CD14-positive monocyte (primary cell): ENCODE measurements around the gene TMEM94. TPM values are rescaled to one million over a fixed set of nuclear protein-coding genes. Genes with fewer than 3 reads are reported as not detected.
A peak's percentile ranks its signal among the peaks of the same experiment; 100 is the strongest.

Experiments used
- DNase-seq, 3 donors: peaks; one replicate each; pipeline ENCODE4 v3.0.0-alpha.2; 2011 to 2022
- H2AFZ ChIP-seq: 2 replicates; pipeline ENCODE4 v1.6.0; 2012; ENCODE audit warnings: mild to moderate bottlenecking, low read depth, low read length, inconsistent platforms; ENCODE audit not compliant: insufficient read depth, poor library complexity, severe bottlenecking
- H3K27ac ChIP-seq, 2 donors: 1 replicate in 1 of 2; 2 replicates in 1 of 2; pipeline ENCODE4 v1.5.1; 2012 to 2013; ENCODE audit warnings: low read length in 2 of 2, control low read depth in 1 of 2, inconsistent platforms in 1 of 2, low read depth in 1 of 2, mild to moderate bottlenecking in 1 of 2
- H3K27me3 ChIP-seq, 2 donors: one replicate each; pipeline versions ENCODE4 v1.6.0 to v1.6.1; 2011 to 2013; ENCODE audit warnings: low read length in 2 of 2; ENCODE audit not compliant: control insufficient read depth in 2 of 2, insufficient read depth in 2 of 2
- H3K36me3 ChIP-seq, 2 donors: replicated peaks in 1 of 2; 1 replicate in 1 of 2; 2 replicates in 1 of 2; pipeline versions ENCODE4 v1.5.1 to v1.6.1; 2012 to 2013; ENCODE audit warnings: low read length in 2 of 2, control low read depth in 1 of 2, inconsistent platforms in 1 of 2, mild to moderate bottlenecking in 1 of 2; ENCODE audit not compliant: insufficient read depth in 2 of 2, control insufficient read depth in 1 of 2
- H3K4me1 ChIP-seq, 2 donors: 1 replicate in 1 of 2; 2 replicates in 1 of 2; pipeline versions ENCODE4 v1.5.1 to v1.6.1; 2012 to 2013; ENCODE audit warnings: low read length in 2 of 2, control low read depth in 1 of 2, inconsistent platforms in 1 of 2, mild to moderate bottlenecking in 1 of 2, moderate library complexity in 1 of 2; ENCODE audit not compliant: insufficient read depth in 2 of 2, control insufficient read depth in 1 of 2
- H3K4me2 ChIP-seq: replicated peaks from 2 replicates; pipeline ENCODE3; 2012; ENCODE audit warnings: low read length, moderate library complexity, mild to moderate bottlenecking; ENCODE audit not compliant: poor library complexity, severe bottlenecking; ENCODE audit errors: extremely low read depth
- H3K4me3 ChIP-seq, 3 experiments: fragments of 200-600 bp in 1 of 3; sonication (generic) in 1 of 3; replicated peaks in 1 of 3; 1 replicate in 2 of 3; 2 replicates in 1 of 3; pipeline ENCODE4 v1.5.1; 2011 to 2013; ENCODE audit warnings: low read length in 3 of 3, mild to moderate bottlenecking in 3 of 3, control low read depth in 2 of 3, low read depth in 2 of 3, inconsistent platforms in 1 of 3, moderate library complexity in 1 of 3
- H3K79me2 ChIP-seq: 2 replicates; pipeline ENCODE4 v1.6.0; 2012; ENCODE audit warnings: mild to moderate bottlenecking, control low read depth, inconsistent platforms, low read length, moderate library complexity; ENCODE audit not compliant: insufficient read depth
- H3K9ac ChIP-seq: 2 replicates; pipeline ENCODE4 v1.6.0; 2017; ENCODE audit warnings: low read length, mild to moderate bottlenecking; ENCODE audit not compliant: insufficient read depth, poor library complexity, severe bottlenecking
- H3K9me3 ChIP-seq, 2 donors: replicated peaks in 1 of 2; 1 replicate in 1 of 2; 2 replicates in 1 of 2; pipeline versions ENCODE4 v1.5.1 to v1.6.1; 2012 to 2013; ENCODE audit warnings: low read length in 2 of 2, control low read depth in 1 of 2; ENCODE audit not compliant: control insufficient read depth in 1 of 2, insufficient read depth in 1 of 2
- H4K20me1 ChIP-seq: 2 replicates; pipeline ENCODE4 v1.6.0; 2012; ENCODE audit warnings: mild to moderate bottlenecking, low read length, control low read depth, moderate library complexity; ENCODE audit not compliant: insufficient read depth
- H3K27ac Mint-ChIP-seq, 7 donors: one replicate each; pipeline ENCODE4 v1.8.0; 2020; ENCODE audit warnings: mild to moderate bottlenecking in 7 of 7, mixed read lengths in 7 of 7, moderate library complexity in 6 of 7, inconsistent platforms in 2 of 7
- H3K27me3 Mint-ChIP-seq, 3 donors: one replicate each; pipeline ENCODE4 v1.8.0; 2021 to 2022; ENCODE audit warnings: low read depth in 3 of 3, mild to moderate bottlenecking in 3 of 3, mixed read lengths in 3 of 3, moderate library complexity in 3 of 3, inconsistent platforms in 1 of 3
- H3K36me3 Mint-ChIP-seq, 2 donors: one replicate each; pipeline ENCODE4 v1.8.0; 2020; ENCODE audit warnings: mixed read lengths in 2 of 2, inconsistent platforms in 1 of 2, mild to moderate bottlenecking in 1 of 2
- H3K4me1 Mint-ChIP-seq: one replicate; pipeline ENCODE4 v1.8.0; 2020; ENCODE audit warnings: mild to moderate bottlenecking, mixed read lengths
- H3K4me3 Mint-ChIP-seq, 2 donors: one replicate each; pipeline ENCODE4 v1.8.0; 2020; ENCODE audit warnings: mild to moderate bottlenecking in 2 of 2, mixed read lengths in 2 of 2, moderate library complexity in 1 of 2
- H3K9me3 Mint-ChIP-seq, 7 donors: one replicate each; pipeline ENCODE4 v1.8.0; 2020 to 2022; ENCODE audit warnings: mixed read lengths in 7 of 7, mild to moderate bottlenecking in 6 of 7, moderate library complexity in 6 of 7, inconsistent platforms in 2 of 7
- WGBS: methylation state at CpG from one replicate; pipeline ENCODE4 v1.1.5; 2013; ENCODE audit warnings: missing lambda C conversion rate; ENCODE audit not compliant: insufficient coverage; 5-methylcytosine and 5-hydroxymethylcytosine counted together
- intact Hi-C, 2 donors: fragments of 100-400 bp; cut with micrococcal nuclease; formaldehyde crosslinking; loops; one replicate each; pipeline versions ENCODE4 v1.15.0 to v1.15.1; 2023
- polyA plus RNA-seq, 3 donors: library from polyadenylated mRNA; depleted of rRNA in 1 of 3; unstranded in 2 of 3; stranded (reverse) in 1 of 3; fragments of 300-500 nt in 2 of 3; fragments of >200 nt in 1 of 3; fragmentation: Illumina TruSeq in 2 of 3; gene quantifications; 1 replicate in 2 of 3; 2 replicates in 1 of 3; pipeline ENCODE4 v1.2.3, GENCODE V29; 2012 to 2021
- TF ChIP-seq, protein P1 (sequence below): fragments of 200-600 bp; IDR thresholded peaks from one replicate; pipeline ENCODE4 v1.8.0; 2022; ENCODE audit warnings: antibody characterized with exemption, mild to moderate bottlenecking

The TMEM94 gene
- polyA plus RNA-seq, 3 donors: 7.2 to 129 (median 8.4) TPM

GRCh38 chr17:75487351-75488070, 31.1 kb downstream of the TMEM94 start:
- Histone ChIP-seq H3K27ac (peak overlapping the region; percentile 33 to 82), H3K79me2 (peaks cover 10% of the 10 kb centered on the region), H3K9me3 (no peaks in the 10 kb centered on the region), H2AFZ (peak overlapping the region; percentile 74), H3K9ac (peak overlapping the region; percentile 30), H3K4me2 (peak overlapping the region; percentile 80), H3K4me1 (peaks cover 28% of the 10 kb centered on the region in 2 donors), H4K20me1 (no peaks in the 10 kb centered on the region), H3K36me3 (peaks cover 29 to 33% of the 10 kb centered on the region in 2 donors), H3K4me3 (peak overlapping the region; percentile 6 to 68 (median 23)), H3K27me3 (no peaks in the 10 kb centered on the region)
- peaks cover 0 to 2% (median 0%) of the 10 kb centered on the region in 7 donors for H3K9me3 Mint-ChIP-seq
- peak; percentile 58 to 73 (median 71) for DNase-seq
- WGBS: 20% methylated on average over 6 of the region's 12 CpGs
- H3K27ac Mint-ChIP-seq: peak overlapping the region; percentile 86 to 93 (median 91)
- peaks cover 35 to 66% of the 10 kb centered on the region in 2 donors for H3K36me3 Mint-ChIP-seq
- peaks cover 30% of the 10 kb centered on the region for H3K4me1 Mint-ChIP-seq
- peaks cover 0 to 4% (median 0%) of the 10 kb centered on the region in 3 donors for H3K27me3 Mint-ChIP-seq
- TF ChIP-seq, protein P1, sequence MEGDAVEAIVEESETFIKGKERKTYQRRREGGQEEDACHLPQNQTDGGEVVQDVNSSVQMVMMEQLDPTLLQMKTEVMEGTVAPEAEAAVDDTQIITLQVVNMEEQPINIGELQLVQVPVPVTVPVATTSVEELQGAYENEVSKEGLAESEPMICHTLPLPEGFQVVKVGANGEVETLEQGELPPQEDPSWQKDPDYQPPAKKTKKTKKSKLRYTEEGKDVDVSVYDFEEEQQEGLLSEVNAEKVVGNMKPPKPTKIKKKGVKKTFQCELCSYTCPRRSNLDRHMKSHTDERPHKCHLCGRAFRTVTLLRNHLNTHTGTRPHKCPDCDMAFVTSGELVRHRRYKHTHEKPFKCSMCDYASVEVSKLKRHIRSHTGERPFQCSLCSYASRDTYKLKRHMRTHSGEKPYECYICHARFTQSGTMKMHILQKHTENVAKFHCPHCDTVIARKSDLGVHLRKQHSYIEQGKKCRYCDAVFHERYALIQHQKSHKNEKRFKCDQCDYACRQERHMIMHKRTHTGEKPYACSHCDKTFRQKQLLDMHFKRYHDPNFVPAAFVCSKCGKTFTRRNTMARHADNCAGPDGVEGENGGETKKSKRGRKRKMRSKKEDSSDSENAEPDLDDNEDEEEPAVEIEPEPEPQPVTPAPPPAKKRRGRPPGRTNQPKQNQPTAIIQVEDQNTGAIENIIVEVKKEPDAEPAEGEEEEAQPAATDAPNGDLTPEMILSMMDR: peak; percentile 30
- H3K4me3 Mint-ChIP-seq: peak overlapping the region; percentile 70 to 91
- intact Hi-C loops: loop anchor here in 1 of 2 donors (5.0 kb wide), 1 partner anchor 60 kb away; no protein-coding TSS in a partner anchor

DNA sequence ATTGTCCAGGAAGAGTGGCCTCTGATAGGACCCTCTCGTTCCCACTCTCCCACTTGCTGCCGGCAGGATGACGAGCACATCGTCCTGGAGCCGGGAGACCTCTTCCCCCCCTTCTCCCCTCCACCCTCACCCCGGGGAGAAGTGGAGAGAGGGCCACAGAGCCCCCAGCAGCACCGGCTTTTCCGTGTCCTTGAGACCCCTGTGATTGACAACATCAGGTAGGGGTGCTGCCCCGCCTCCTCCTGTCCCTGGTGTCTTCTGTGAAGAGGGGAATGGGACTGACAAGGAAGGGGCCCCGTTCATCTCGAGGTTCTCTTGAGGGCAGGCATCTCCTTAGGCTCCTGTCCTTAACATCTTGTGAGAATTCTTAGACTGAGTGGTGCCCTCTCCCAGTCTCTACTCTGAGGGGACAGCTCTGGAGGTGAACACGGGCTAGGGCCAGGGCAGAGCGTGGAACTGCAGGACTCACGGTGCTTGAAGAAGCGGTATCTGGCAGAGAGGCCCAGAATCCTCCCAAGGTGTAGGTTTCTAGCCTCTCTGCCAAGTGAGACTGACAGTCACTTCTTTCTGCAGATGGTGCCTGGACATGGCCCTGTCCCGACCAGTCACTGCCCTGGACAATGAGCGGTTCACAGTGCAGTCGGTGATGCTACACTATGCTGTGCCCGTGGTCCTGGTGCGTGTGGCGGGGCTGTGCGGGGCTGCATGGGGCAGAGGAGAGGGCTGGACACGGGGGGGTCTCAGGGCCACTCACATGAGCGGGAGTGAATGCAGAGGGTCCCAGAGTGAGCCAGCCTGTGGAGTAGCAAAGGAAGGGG, 32.5 kb downstream of the TMEM94 start:
- Histone ChIP-seq H3K9ac (no peak overlapping the region), H3K79me2 (peaks cover 5% of the 10 kb centered on the region), H3K36me3 (peaks cover 41 to 42% of the 10 kb centered on the region in 2 donors), H3K4me1 (peaks cover 28% of the 10 kb centered on the region in 2 donors), H3K9me3 (no peaks in the 10 kb centered on the region), H3K27ac (peak overlapping the region in 1 of 2 donors; percentile 82), H3K4me3 (no peak overlapping the region), H3K27me3 (no peaks in the 10 kb centered on the region), H4K20me1 (no peaks in the 10 kb centered on the region), H3K4me2 (no peak overlapping the region), H2AFZ (no peak overlapping the region)
- Mint-ChIP-seq H3K27ac (peak overlapping the region in 3 of 7 donors; percentile 54 to 60 (median 58)), H3K4me3 (no peak overlapping the region), H3K27me3 (peaks cover 0 to 4% (median 2%) of the 10 kb centered on the region in 3 donors), H3K9me3 (peaks cover 0 to 2% (median 0%) of the 10 kb centered on the region in 7 donors), H3K36me3 (peaks cover 37 to 67% of the 10 kb centered on the region in 2 donors), H3K4me1 (peaks cover 25% of the 10 kb centered on the region)
- WGBS: 97% methylated on average over 14 of the region's 24 CpGs
- intact Hi-C loops: loop anchor here in 1 of 2 donors (5.0 kb wide), 1 partner anchor 62 kb away; no protein-coding TSS in a partner anchor
- TF ChIP-seq, protein P1: no peak
- DNase-seq: no peak
